BJ (cell line): Measurements from ENCODE around the gene UBFD1. TPM values are rescaled to one million over a fixed set of nuclear protein-coding genes. Genes with fewer than 3 reads are reported as not detected.

ENCODE experiments used
- CTCF ChIA-PET: fragments of 350-600 bp; formaldehyde crosslinking; extraction: SDS; loops from one replicate; lab custom pipeline; 2021; ENCODE audit warnings: antibody characterized with exemption, inconsistent platforms; lab: Yijun Ruan, JAX
- POLR2A ChIA-PET: fragments of 300-600 bp; sonication (Branson Sonifier 250); formaldehyde crosslinking; extraction: SDS; loops from one replicate; lab custom pipeline; 2021; ENCODE audit warnings: antibody characterized with exemption; lab: Charles Lee
- DNase-seq: peaks from one replicate; pipeline ENCODE4 v3.0.0-alpha.2; 2011; ENCODE audit warnings: low read depth
- H3K27me3 ChIP-seq: 2 replicates; pipeline ENCODE4 v1.6.0; 2011; ENCODE audit warnings: low read length; ENCODE audit not compliant: control insufficient read depth, insufficient read depth
- H3K36me3 ChIP-seq: 2 replicates; pipeline ENCODE4 v1.5.1; 2011; ENCODE audit warnings: low read length; ENCODE audit not compliant: control insufficient read depth, insufficient read depth
- H3K4me3 ChIP-seq: 2 replicates; pipeline ENCODE4 v1.5.1; 2011; ENCODE audit warnings: low read depth, mild to moderate bottlenecking, control low read depth, low read length
- polyA plus RNA-seq: library from polyadenylated mRNA; depleted of rRNA; stranded (reverse); fragments of >200 nt; gene quantifications from 2 replicates; pipeline ENCODE4 v1.2.3, GENCODE V29; 2011
- TF ChIP-seq, protein P1 (sequence below): IDR thresholded peaks from 2 replicates; pipeline ENCODE4 v1.5.1; 2011; ENCODE audit warnings: low read depth, mild to moderate bottlenecking, control low read depth, inconsistent platforms, low read length, moderate library complexity; ENCODE audit not compliant: insufficient read depth

UBFD1 gene
- polyA plus RNA-seq, 1 experiment: 61.4 TPM

DNA sequence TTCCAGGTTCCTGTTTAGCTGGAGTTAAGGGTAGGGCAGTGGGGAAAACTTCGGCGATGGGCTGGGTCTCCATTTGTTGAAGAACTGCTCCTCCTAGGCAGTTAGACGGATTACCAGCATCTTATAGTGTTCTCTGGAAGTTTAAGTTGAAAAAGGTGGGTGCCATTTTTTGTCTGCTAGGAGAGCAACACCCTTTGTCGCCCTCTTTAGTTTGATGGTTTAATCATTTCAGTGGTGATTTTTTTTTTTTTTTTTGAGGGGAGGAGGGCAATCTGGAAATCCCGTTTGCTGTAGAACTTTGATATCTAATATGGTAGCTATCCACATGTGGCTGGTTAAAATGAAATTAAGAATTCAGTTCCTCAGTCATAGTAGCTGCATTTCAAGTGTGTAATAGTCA, 4.1 kb downstream of the UBFD1 start:
- CTCF ChIA-PET: no interaction called here
- POLR2A ChIA-PET: interaction anchor here (0.6 kb wide), 1 partner anchor 15 kb away, joined by 3 read pairs; no protein-coding TSS in a partner anchor
- DNase-seq: no peak
- TF ChIP-seq, protein P1, sequence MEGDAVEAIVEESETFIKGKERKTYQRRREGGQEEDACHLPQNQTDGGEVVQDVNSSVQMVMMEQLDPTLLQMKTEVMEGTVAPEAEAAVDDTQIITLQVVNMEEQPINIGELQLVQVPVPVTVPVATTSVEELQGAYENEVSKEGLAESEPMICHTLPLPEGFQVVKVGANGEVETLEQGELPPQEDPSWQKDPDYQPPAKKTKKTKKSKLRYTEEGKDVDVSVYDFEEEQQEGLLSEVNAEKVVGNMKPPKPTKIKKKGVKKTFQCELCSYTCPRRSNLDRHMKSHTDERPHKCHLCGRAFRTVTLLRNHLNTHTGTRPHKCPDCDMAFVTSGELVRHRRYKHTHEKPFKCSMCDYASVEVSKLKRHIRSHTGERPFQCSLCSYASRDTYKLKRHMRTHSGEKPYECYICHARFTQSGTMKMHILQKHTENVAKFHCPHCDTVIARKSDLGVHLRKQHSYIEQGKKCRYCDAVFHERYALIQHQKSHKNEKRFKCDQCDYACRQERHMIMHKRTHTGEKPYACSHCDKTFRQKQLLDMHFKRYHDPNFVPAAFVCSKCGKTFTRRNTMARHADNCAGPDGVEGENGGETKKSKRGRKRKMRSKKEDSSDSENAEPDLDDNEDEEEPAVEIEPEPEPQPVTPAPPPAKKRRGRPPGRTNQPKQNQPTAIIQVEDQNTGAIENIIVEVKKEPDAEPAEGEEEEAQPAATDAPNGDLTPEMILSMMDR: no peak
- Histone ChIP-seq H3K36me3 (peaks cover 28% of the 10 kb centered on the region), H3K27me3 (no peaks in the 10 kb centered on the region), H3K4me3 (no peak overlapping the region)

DNA sequence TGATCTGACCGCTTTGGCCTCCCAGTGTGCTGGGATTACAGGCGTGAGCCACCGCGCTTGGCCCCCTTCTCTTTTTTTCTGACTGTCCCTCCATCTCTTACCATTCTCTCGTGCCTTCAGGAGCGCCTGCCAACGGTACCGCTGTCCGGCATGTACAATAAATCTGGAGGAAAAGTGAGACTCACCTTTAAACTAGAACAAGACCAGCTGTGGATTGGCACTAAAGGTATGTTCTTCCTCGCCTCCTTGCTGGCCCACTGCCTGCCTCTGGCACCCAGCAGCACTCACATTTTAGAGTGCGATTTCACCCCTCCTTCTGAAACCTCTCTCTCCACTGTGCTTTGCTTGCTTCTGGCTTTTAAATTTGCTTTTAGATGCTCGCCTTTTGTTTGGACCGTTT, 5.0 kb downstream of the UBFD1 start:
- H3K27me3 ChIP-seq: no peaks in the 10 kb centered on the region
- ChIA-PET POLR2A (no interaction called here), CTCF (no interaction called here)
- TF ChIP-seq, protein P1: no peak
- DNase-seq: no peak
- peaks cover 32% of the 10 kb centered on the region for H3K36me3 ChIP-seq
- no peak overlapping the region for H3K4me3 ChIP-seq

DNA sequence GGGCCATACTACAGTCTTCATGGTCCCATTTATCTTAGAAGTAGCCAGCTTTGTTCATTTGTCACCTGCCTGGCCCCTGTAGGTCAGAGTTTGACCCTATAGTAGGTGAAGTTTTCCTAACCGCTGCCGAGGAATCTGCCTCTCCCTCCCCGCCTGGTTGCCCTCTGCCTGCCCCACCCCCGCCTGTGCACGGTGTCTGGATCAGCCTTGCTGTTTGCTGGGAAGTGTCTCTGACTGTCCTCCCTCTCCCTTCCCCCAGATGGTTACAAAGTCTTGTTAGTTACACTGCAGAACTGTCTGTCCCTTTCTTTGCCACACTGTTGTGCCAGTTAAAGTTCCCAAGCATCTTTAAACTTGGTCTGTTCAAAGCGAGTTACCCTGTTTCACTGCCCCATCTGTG, 5.7 kb downstream of the UBFD1 start:
- TF ChIP-seq, protein P1: no peak
- peaks cover 36% of the 10 kb centered on the region for H3K36me3 ChIP-seq
- no peaks in the 10 kb centered on the region for H3K27me3 ChIP-seq
- H3K4me3 ChIP-seq: no peak overlapping the region
- no peak for DNase-seq
- CTCF ChIA-PET: no interaction called here
- POLR2A ChIA-PET: no interaction called here

DNA sequence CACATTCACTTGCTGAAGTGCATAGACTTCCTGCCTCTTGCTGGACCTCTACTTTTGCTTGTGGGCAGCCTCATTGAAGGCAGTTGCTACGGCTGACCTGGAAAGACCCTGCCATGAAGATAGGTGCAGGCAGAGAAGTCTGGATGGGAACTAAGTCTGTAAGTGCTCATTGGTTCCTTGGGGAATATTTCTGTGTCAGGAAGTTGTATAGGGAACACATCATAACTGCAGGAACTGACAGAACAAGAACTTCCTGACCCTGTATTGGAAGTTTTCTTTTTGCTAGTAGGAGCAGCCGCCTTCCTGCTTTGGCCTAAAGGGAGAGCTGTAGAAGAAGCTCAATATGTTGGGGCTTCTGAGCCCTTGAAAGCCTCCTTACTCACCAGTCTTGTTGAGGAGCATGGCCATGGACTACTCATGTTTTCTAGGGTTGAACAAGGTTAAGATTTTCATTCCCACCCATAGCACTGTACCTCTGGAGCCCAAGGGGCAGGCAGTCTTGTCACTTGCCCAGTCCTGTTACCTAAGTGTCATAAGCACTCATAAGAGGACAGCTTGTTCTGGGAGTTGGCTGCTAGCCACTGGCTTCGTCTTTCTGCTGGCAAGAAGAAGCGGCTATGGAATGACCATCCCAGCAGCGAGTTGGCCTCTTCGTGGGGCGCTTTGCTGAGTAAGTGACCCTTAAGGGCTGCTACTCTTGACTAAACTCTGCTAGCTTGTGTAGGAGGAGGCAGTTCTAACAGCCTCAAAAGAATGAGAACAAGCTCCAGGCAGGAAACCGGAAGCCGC, 7.2 kb downstream of the UBFD1 start:
- Histone ChIP-seq H3K27me3 (no peaks in the 10 kb centered on the region), H3K36me3 (peaks cover 37% of the 10 kb centered on the region), H3K4me3 (no peak overlapping the region)
- ChIA-PET POLR2A (no interaction called here), CTCF (interaction anchor here (0.6 kb wide), 1 partner anchor 1589 kb away, joined by 3 read pairs; no protein-coding TSS in a partner anchor)
- no peak for DNase-seq
- TF ChIP-seq, protein P1: no peak

DNA sequence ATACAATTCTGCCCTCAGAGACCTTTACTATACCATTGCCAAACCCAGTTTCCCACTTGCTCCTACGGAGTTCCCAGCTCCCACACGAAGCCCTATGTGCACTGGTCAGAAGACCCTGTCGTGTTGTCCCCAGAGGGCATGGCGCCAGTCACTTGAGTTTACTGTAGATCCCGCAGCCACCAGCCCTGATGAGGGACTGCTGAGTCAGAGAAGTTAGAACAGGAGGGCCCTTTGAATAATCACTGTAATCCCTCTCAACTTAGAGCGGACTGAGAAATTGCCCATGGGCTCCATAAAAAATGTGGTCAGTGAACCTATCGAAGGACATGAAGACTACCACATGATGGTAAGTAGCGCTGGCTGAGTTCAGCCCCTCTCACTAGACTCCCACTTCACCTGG, 9.2 kb downstream of the UBFD1 start:
- TF ChIP-seq, protein P1: no peak
- no peak for DNase-seq
- CTCF ChIA-PET: no interaction called here
- Histone ChIP-seq H3K36me3 (peaks cover 42% of the 10 kb centered on the region), H3K4me3 (no peak overlapping the region), H3K27me3 (no peaks in the 10 kb centered on the region)
- POLR2A ChIA-PET: no interaction called here
